ENCODE data around the gene TMEM26.

GRCh38 chr10:61406242-61406641 is 46.9 kb downstream of the TMEM26 start:
- TF ChIP-seq, protein P1, sequence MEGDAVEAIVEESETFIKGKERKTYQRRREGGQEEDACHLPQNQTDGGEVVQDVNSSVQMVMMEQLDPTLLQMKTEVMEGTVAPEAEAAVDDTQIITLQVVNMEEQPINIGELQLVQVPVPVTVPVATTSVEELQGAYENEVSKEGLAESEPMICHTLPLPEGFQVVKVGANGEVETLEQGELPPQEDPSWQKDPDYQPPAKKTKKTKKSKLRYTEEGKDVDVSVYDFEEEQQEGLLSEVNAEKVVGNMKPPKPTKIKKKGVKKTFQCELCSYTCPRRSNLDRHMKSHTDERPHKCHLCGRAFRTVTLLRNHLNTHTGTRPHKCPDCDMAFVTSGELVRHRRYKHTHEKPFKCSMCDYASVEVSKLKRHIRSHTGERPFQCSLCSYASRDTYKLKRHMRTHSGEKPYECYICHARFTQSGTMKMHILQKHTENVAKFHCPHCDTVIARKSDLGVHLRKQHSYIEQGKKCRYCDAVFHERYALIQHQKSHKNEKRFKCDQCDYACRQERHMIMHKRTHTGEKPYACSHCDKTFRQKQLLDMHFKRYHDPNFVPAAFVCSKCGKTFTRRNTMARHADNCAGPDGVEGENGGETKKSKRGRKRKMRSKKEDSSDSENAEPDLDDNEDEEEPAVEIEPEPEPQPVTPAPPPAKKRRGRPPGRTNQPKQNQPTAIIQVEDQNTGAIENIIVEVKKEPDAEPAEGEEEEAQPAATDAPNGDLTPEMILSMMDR (IDR thresholded peaks at IDR 0.05): no peak
- TF ChIP-seq POLR2A (IDR thresholded peaks at IDR 0.05; ENCODE audit: low read depth): no peak

Measured in esophagus muscularis mucosa (tissue), 3 donors.